Measurements from ENCODE around the gene GPR62.
"Not testable (repeated sequence)": the region's sequence is repeated elsewhere in the genome, so short reads cannot be mapped to it uniquely, and the experiment has no call there.

GPR62 gene

GRCh38 chr3:51955175-51955892, at the start of gene GPR62:
TSS of gene GPR62 (plus strand) at chr3:51955381. CDS start at chr3:51955653, 272 bp downstream.
- DNase-seq, result no peak

DNA sequence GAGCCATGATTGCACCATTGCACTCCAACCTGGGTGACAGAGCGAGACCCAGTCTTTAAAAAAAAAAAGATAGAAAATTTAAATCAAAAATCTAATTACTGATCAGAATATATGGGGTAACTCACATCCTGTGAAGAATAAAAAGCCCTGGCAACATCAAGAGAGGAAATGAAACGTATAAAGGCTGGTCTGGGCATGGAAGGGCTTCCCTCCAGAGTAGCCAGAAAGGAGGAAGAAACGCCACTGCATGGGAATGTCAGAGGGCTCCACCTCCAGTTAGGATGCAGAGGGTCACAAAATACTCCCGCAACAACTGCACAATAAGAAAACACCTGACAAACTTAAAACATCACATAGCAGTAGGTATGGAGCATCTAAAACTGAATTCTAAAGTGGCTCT, 47.2 kb upstream of the GPR62 start:
- DNase-seq, result no peak

DNA sequence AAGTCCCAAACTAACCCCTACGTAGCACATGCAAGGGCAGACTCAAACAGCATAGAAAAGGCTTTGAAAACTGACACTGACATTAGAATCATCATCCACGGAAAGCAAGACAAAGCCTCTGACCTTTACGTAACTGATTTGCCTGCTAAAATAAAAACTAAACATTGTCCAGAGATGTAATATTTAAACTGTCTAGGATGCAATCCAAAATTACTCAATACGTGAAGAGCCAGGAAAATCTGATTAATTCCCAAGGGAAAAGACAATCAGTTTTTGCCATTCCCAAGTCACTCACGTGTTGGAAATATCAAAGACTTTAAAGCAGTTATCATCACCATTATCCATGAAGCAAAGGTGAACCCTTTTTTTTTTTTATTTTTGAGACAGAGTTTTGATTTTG, 38.8 kb upstream of the GPR62 start:
- DNase-seq, result no peak

DNA sequence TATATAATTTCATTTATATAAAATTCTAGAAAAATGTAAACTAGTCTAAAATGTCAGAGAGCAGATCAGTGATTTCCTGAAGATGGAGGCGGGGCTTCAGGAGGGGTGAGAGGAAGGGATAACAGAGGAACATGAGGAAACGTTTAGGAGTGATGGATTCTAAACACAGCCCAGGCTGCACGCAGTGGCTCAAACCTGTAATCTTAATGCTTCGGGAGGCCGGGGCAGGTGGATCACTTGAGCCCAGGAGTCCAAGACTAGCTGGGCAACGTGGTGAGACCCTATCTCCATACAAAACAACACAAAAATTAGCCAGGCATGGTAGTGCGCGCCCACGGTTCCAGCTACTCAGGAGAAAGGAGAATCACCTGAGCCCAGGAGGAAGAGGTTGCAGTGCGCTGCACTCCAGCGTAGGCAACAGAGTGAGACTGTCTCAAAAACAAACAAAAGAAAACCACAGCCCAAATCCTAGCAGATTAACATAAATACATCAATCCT, 34.1 kb upstream of the GPR62 start:
- no peak for DNase-seq

- no peak for DNase-seq
Observed at GRCh38 chr3:51927061-51927977, 27.9 kb upstream of the GPR62 start.

DNA sequence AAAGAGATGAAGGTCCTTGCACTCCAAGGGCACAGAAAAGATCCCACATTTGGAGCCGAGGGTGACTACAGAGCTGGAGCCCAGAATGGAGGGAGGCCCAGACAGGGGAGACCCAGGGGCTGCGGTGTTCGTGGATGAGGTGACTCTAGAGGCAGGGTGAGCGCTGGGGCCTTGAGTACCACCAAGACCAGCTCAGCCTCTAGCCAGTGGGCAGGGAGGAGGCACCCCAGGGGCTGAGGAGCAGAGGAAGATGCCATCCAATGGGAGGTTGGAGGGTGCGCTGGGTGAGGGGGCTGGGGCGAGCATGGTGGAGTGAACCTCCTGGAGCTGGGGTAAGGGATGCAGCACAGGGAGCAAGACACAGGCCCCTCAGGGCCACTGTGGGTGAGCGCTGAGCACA, 26.7 kb upstream of the GPR62 start:
- DNase-seq, result no peak

- DNase-seq, result not testable (repeated sequence)
Observed at GRCh38 chr3:51928981-51929380, 26.2 kb upstream of the GPR62 start.

- no peak for DNase-seq
Observed at GRCh38 chr3:51929420-51930003, 25.7 kb upstream of the GPR62 start.

- no peak for DNase-seq
Observed at GRCh38 chr3:51930439-51930838, 24.7 kb upstream of the GPR62 start.

DNA sequence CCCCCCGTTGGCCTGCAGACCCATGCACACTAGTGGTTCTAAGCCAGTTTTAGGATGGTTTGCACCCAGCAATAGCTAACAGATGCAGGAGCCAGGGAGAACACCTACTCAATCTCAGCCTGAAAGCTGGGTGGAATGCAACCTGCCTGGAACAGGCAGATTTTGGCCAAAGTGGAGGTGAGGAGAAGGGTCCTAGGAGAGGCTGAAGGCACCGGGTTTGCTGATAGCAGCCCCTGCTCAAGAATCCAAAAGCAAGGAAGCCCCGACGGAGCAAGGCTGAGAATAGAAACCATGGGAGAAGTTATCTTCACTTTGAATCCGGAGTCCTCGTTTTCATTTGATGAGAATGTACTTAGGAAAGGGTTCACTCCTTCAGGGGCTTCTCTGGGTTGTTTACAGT, 23.4 kb upstream of the GPR62 start:
- no peak for DNase-seq

DNA sequence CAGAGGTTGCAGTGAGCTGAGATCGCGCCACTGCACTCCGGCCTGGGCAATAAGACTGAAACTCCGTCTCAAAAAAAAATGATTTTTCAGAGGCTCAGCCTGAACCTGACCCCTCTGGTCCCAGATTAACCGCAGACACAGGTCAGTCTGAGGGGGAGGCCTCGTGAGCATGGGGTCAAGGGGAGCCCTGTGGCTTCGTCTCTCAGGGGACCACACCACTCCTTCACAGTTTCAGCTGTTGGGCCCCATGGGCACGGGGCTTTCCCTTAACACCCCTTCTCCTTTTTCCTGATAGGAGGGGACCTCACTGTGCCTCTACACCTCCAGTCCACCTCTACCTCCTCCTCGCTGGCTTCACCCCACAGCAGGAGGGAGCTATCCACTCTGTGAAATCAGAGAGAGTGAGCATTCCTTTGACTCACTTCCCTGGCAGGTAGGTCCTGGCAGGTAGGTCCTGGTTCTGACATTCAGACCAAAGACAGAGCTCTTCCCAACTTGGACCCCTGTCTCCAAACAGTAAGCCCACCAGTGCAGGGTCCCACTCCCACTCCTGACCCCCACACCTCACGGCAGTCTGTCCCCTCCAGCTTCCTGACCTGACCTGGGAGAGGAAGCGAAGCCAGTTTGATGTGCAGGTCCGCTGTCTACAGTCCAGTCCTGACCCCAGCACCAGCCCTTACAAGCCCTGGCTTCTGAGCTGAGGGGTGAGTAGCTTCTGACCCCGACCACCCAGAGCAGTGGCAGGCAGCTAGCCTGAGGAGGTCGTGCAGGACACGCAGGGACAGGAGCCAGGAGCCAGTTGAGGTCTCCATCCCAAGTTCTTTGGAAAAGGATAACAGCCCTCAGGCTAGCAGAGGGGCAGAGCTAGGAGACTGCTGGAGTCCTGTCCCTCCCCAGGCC, 22.5 kb upstream of the GPR62 start:
- DNase-seq, result no peak

DNA sequence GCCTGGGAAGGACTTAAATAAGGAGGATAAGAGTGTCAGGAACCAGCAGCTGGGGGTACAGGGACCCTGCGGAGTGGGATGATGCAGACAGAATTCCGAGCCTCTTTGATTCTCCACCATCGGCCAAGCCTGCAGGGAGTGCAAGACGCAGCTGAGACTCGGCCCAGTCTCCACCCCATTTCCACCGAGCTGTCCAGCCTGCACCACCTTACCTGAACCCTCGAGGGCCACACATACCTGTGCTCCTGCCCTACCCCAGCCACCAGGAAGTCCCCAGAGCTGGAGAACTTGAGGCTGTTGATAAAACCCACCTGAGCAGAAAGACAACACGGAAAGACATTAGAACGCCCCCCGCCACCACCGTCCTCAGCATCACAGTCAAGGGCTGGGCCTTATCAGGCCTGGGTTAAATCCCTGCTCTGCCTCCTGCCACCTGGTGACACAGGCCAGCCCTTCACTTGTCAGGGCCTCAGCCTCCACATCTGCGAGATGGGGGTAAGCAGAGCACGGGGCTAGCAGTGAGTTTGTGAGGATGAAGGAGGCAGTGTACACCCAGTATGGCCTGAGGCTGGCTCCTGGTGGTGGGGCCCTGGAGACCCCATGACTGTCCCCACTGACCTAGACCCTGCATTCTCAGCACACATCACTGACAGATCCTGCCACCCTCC, 21.6 kb upstream of the GPR62 start:
- DNase-seq, result no peak

GRCh38 chr3:51934139-51934850, 20.9 kb upstream of the GPR62 start:
- no peak for DNase-seq

DNA sequence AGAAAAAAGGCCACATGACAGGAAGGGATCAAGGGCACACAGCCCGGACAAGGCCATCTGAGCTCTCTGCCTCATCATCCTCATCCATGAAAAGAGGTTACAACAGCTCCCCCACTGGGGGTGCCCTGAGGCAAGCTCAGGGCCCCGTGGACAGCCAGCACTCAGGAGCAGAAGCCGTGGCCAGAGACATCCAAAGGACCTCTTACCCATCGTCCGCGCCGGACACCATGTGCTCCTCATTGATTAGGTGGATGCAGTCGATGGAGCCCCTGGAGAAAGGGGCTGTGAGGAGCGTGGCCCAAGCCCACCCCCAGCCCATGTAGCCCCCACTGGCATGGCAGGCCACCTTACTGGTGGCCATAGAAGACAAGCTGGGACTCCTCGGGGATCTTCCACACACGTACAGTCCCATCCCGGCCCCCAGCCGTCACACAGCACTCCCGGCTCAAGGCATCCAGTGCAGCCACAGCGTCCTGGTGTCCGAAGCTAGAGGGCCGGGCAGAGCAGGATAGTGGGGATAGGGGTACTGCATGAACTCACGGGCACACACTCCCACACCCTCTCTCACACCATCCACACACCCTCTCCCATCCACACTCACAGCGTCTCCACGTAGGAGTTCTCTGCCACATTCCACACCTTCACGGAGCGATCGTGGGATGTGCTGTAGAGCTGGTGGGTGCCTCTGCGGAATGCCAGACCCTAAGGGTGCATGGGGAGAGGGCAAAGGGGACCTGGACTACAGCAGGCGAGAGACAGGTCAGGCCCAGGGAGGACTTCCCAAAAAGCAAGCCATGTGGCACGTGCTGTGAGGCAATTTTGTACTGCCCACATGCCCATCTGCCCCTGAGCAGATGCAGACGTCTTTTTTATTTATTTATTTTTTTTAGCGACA, 19.9 kb upstream of the GPR62 start:
- DNase-seq, result no peak

DNA sequence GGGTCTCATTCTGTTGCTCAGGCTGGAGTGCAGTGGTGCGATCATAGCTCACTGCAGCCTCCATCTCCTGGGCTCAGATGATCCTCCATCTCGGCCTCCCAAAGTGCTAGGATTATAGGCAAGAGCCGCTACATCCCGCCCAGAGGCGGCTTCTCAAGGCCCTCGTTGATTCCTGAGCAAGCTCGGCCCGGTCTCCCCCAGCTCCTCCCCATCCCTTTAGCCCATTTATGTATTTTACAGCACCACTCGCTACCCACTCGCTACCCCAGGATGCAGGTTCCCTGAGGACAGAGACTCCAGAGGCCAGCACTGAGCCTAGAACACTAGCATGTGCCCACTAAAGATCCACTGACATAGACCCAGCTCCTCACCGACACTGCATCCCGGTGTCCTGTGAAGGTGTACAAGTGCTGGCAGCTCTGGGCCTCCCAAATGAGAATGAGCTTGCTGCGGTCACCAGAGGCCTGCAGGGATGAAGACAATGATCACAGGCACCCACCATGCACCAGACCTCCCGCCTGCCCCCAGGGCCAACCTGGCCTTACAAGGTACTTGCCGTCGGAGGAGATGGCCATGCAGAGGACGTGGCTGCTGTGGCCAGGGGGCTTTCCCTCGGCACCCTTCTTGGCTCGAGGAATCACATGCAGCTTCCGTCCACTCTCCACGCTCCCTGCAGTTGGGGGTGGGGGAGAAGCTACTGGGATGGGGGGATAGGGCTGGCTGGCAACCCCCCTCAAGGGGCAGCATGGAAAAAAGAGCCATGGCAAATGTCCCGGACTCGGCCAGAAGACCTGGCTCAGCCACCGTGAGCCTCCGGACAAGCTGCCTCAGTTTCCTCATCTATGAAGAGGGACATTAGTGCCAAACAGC, 19.1 kb upstream of the GPR62 start:
- DNase-seq, result no peak

GRCh38 chr3:51937014-51937413, 18.2 kb upstream of the GPR62 start:
- no peak for DNase-seq

- no peak for DNase-seq
Observed at GRCh38 chr3:51937611-51938450, 17.4 kb upstream of the GPR62 start.

DNA sequence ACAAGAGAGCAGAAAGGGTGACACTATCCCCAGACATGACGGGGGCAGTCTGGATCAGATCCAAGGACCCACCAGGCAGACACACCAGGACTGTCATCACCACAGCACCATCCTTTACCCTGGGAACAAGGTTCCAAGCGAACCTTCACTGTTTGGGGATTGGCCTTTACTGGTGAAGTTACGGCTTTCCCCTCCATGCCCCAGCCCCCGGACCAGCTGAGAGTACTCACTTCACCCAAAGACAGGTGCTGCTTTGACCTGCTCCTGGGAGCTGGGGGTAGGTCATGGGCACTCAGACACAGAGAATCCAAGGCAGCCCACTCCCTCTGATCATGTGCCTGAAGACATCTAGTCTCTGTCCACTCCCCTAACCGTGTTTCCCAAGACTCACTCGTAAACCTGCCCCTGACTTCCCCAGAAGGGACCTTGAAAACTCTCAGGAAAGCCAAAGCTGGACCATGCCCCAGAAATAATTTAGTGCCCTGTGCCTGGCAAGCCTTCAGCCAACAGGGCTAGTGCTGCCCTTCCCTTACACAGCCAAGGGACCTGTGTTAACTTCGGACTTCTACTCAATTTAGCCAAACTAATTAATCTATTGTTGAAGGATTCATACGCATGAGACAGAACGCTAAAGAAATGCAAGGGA, 16.3 kb upstream of the GPR62 start:
- DNase-seq, result no peak

All from activated naive CD4-positive, alpha-beta T cell treated with anti-CD3 and anti-CD28 coated beads, Interleukin-2, amount 50 U/mL, for 16 hours (primary cell).